ENCODE measurements around the gene AGT. TPM values are rescaled to one million over a fixed set of nuclear protein-coding genes. Genes with fewer than 3 reads are reported as not detected.

AGT gene
- total RNA-seq, 6 donors from 2014 or later: 1.1 to 2.6 (median 1.7) TPM; not detected in 1

DNA sequence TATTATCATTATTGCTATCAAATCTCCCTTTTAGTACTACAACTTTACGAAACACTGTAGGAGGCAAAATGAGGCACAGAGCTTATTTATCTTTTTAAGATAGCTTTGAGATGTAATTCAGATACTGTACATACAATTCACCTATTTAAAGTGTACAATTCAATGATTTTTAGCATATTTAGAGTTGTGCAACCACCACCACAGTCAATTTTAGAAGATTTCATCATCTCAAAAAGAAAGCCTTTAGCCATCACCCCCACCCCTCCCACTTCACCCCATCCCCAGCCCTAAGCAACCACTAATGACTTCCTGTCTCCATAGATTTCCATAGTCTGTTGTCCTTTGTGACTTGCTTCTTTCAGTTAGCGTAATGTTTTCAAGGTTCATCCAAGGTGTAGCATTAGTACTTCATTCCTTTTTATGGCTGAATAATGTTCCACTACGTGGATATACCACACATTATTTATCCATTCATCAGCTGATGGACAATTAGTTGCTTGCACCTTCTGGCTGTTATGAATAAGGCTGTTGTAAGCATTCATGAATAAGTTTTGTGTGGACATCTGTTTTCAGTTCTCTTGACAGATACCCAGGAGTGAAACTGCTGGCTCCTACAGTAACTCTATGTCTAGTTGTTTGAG lies 23.8 kb upstream of the AGT start:
- 90 to 91% methylated on average over 3 of the region's 3 CpGs for WGBS, 2 donors
- Histone ChIP-seq H3K27ac (no peak overlapping the region), H3K9me3 (no peaks in the 10 kb centered on the region), H3K36me3 (no peaks in the 10 kb centered on the region), H3K4me3 (no peak overlapping the region), H3K4me1 (no peaks in the 10 kb centered on the region), H3K27me3 (no peaks in the 10 kb centered on the region)
- DNase-seq (no peak), ATAC-seq (ENCODE audit: low FRiP score in 2 of 2) (no peak)
- no peak for TF ChIP-seq POLR2A (IDR thresholded peaks at IDR 0.05)
- no peak for TF ChIP-seq POLR2AphosphoS5 (IDR thresholded peaks at IDR 0.05)
- TF ChIP-seq EP300 (IDR thresholded peaks at IDR 0.05): no peak
- TF ChIP-seq, protein P1, sequence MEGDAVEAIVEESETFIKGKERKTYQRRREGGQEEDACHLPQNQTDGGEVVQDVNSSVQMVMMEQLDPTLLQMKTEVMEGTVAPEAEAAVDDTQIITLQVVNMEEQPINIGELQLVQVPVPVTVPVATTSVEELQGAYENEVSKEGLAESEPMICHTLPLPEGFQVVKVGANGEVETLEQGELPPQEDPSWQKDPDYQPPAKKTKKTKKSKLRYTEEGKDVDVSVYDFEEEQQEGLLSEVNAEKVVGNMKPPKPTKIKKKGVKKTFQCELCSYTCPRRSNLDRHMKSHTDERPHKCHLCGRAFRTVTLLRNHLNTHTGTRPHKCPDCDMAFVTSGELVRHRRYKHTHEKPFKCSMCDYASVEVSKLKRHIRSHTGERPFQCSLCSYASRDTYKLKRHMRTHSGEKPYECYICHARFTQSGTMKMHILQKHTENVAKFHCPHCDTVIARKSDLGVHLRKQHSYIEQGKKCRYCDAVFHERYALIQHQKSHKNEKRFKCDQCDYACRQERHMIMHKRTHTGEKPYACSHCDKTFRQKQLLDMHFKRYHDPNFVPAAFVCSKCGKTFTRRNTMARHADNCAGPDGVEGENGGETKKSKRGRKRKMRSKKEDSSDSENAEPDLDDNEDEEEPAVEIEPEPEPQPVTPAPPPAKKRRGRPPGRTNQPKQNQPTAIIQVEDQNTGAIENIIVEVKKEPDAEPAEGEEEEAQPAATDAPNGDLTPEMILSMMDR (IDR thresholded peaks at IDR 0.05): no peak

GRCh38 chr1:230735447-230735846 lies 21.5 kb upstream of the AGT start:
- Histone ChIP-seq H3K4me3 (no peak overlapping the region), H3K27ac (no peak overlapping the region), H3K4me1 (no peaks in the 10 kb centered on the region), H3K36me3 (no peaks in the 10 kb centered on the region), H3K9me3 (no peaks in the 10 kb centered on the region), H3K27me3 (no peaks in the 10 kb centered on the region)
- 41 to 47% methylated on average over 2 of the region's 2 CpGs for WGBS, 2 donors
- ATAC-seq (ENCODE audit: low FRiP score in 2 of 2) (peak in 1 of 2 donors; percentile 25), DNase-seq (no peak)
- TF ChIP-seq POLR2A (IDR thresholded peaks at IDR 0.05): no peak
- no peak for TF ChIP-seq EP300 (IDR thresholded peaks at IDR 0.05)
- TF ChIP-seq, protein P1 (IDR thresholded peaks at IDR 0.05): no peak
- no peak for TF ChIP-seq POLR2AphosphoS5 (IDR thresholded peaks at IDR 0.05)

DNA sequence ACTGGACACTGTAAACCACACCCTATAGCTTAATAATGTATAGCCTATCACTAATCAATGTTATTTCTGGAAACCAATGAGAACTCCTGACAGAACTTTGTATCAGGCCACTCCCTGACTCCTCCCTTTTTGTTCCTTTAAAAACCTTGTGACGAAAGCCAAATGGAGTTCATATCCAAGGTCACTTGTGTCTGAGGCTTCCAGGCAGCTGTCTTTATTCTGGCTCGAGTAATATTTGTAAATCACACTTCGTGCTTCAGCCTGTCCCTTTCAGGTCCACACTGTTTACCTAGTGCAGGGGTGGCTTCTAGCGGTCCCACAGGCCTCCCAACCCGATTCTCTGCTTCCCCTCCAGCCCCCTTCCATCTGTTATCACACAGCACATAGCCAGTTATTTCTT lies 17.1 kb upstream of the AGT start:
- WGBS, 2 donors: 34 to 53% methylated on average over 5 of the region's 5 CpGs
- no peaks in the 10 kb centered on the region for H3K9me3 ChIP-seq

GRCh38 chr1:230728710-230729392 lies 14.9 kb upstream of the AGT start:
- ATAC-seq (ENCODE audit: low FRiP score in 2 of 2): peak in 1 of 2 donors; percentile 26
- TF ChIP-seq POLR2A (IDR thresholded peaks at IDR 0.05): no peak
- no peak for TF ChIP-seq EP300 (IDR thresholded peaks at IDR 0.05)
- no peak for TF ChIP-seq POLR2AphosphoS5 (IDR thresholded peaks at IDR 0.05)
- TF ChIP-seq, protein P1 (IDR thresholded peaks at IDR 0.05): no peak
- no peaks in the 10 kb centered on the region for H3K4me1 ChIP-seq
- no peaks in the 10 kb centered on the region for H3K9me3 ChIP-seq
- DNase-seq: no peak
- WGBS, 2 donors: 58 to 65% methylated on average over 6 of the region's 6 CpGs
- no peaks in the 10 kb centered on the region for H3K36me3 ChIP-seq
- no peak overlapping the region for H3K4me3 ChIP-seq
- H3K27ac ChIP-seq: no peak overlapping the region
- H3K27me3 ChIP-seq: no peaks in the 10 kb centered on the region

More for the DNA sequence above, 17.1 kb upstream of the AGT start:
- Histone ChIP-seq H3K27ac (no peak overlapping the region), H3K27me3 (no peaks in the 10 kb centered on the region), H3K4me3 (no peak overlapping the region), H3K4me1 (no peaks in the 10 kb centered on the region), H3K36me3 (no peaks in the 10 kb centered on the region)
- DNase-seq: no peak
- TF ChIP-seq, protein P1 (IDR thresholded peaks at IDR 0.05): no peak
- TF ChIP-seq EP300 (IDR thresholded peaks at IDR 0.05): no peak
- TF ChIP-seq POLR2AphosphoS5 (IDR thresholded peaks at IDR 0.05): no peak
- no peak for TF ChIP-seq POLR2A (IDR thresholded peaks at IDR 0.05)
- no peak for ATAC-seq (ENCODE audit: low FRiP score in 2 of 2)
